Neural progenitor cell (in vitro differentiated cells): Measurements from ENCODE around the gene MYMK. TPM values are rescaled to one million over a fixed set of nuclear protein-coding genes. Genes with fewer than 3 reads are reported as not detected.

ENCODE experiments used
- DNase-seq: peaks from one replicate; pipeline ENCODE4 v3.0.0-alpha.2; 2016; ENCODE audit warnings: low spot score
- H2AFZ ChIP-seq: fragments of 200-600 bp; sonication (generic); replicated peaks from 2 replicates; pipeline ENCODE4 v1.6.1; 2016; ENCODE audit warnings: antibody characterized with exemption
- H3F3A ChIP-seq: fragments of 200-600 bp; sonication (generic); 2 replicates; pipeline ENCODE4 v1.6.1; 2016; ENCODE audit warnings: antibody characterized with exemption, low read depth
- H3K27ac ChIP-seq: fragments of 200-600 bp; sonication (generic); 2 replicates; pipeline ENCODE4 v1.5.1; 2016; ENCODE audit warnings: mild to moderate bottlenecking
- H3K27me3 ChIP-seq: fragments of 200-600 bp; sonication (generic); 2 replicates; pipeline ENCODE4 v1.6.1; 2016; ENCODE audit warnings: mild to moderate bottlenecking, moderate library complexity
- H3K36me3 ChIP-seq: fragments of 200-600 bp; sonication (generic); 2 replicates; pipeline ENCODE4 v1.5.1; 2016
- H3K4me1 ChIP-seq: fragments of 200-600 bp; sonication (generic); 2 replicates; pipeline ENCODE4 v1.6.1; 2016; ENCODE audit warnings: mixed run types
- H3K4me2 ChIP-seq: fragments of 200-600 bp; sonication (generic); 2 replicates; pipeline ENCODE4 v1.6.1; 2016
- H3K4me3 ChIP-seq: fragments of 200-600 bp; sonication (generic); 2 replicates; pipeline ENCODE4 v1.5.1; 2016
- H3K79me2 ChIP-seq: fragments of 200-600 bp; sonication (generic); 2 replicates; pipeline ENCODE4 v1.6.1; 2016; ENCODE audit warnings: low read depth
- H3K9ac ChIP-seq: fragments of 200-600 bp; sonication (generic); 2 replicates; pipeline ENCODE4 v1.6.1; 2016
- H3K9me3 ChIP-seq: fragments of 200-600 bp; sonication (generic); 2 replicates; pipeline ENCODE4 v1.5.1; 2016; ENCODE audit warnings: low read depth
- H4K20me1 ChIP-seq: fragments of 200-600 bp; sonication (generic); 2 replicates; pipeline ENCODE4 v1.6.1; 2016; ENCODE audit warnings: low read depth
- H3K27ac Mint-ChIP-seq: 3 replicates; pipeline ENCODE4 v1.8.0; 2021; ENCODE audit warnings: mixed read lengths
- H3K27me3 Mint-ChIP-seq: 2 replicates; pipeline ENCODE4 v1.8.0; 2022; ENCODE audit warnings: low read depth, mild to moderate bottlenecking, inconsistent platforms, moderate library complexity, mixed read lengths; ENCODE audit not compliant: insufficient read depth
- H3K36me3 Mint-ChIP-seq: 3 replicates; pipeline ENCODE4 v1.8.0; 2021; ENCODE audit warnings: mixed read lengths
- H3K4me1 Mint-ChIP-seq: 3 replicates; pipeline ENCODE4 v1.8.0; 2021; ENCODE audit warnings: mixed read lengths
- H3K4me3 Mint-ChIP-seq: 3 replicates; pipeline ENCODE4 v1.8.0; 2021; ENCODE audit warnings: mild to moderate bottlenecking, moderate library complexity, mixed read lengths
- H3K9me3 Mint-ChIP-seq: 3 replicates; pipeline ENCODE4 v1.8.0; 2020; ENCODE audit warnings: mixed read lengths
- CTCF ChIP-seq: fragments of 200-600 bp; sonication (generic); IDR thresholded peaks from 2 replicates; pipeline ENCODE4 v1.5.1; 2017; ENCODE audit warnings: antibody characterized with exemption, mild to moderate bottlenecking
- EZH2 ChIP-seq: fragments of 200-600 bp; sonication (generic); IDR thresholded peaks from 2 replicates; pipeline ENCODE4 v1.6.1; 2017; ENCODE audit warnings: antibody characterized with exemption, mild to moderate bottlenecking, moderate library complexity
- EZH2phosphoT487 ChIP-seq: fragments of 200-600 bp; sonication (generic); IDR thresholded peaks from 2 replicates; pipeline ENCODE4 v1.6.1; 2017; ENCODE audit warnings: antibody characterized with exemption
- total RNA-seq: library from RNA; depleted of rRNA; stranded (reverse); fragments of >200 nt; gene quantifications from 2 replicates; pipeline ENCODE4 v1.2.3, GENCODE V29; 2015; ENCODE audit warnings: low replicate concordance

The MYMK gene
- total RNA-seq, 1 donor from 2014 or later = not detected

DNA sequence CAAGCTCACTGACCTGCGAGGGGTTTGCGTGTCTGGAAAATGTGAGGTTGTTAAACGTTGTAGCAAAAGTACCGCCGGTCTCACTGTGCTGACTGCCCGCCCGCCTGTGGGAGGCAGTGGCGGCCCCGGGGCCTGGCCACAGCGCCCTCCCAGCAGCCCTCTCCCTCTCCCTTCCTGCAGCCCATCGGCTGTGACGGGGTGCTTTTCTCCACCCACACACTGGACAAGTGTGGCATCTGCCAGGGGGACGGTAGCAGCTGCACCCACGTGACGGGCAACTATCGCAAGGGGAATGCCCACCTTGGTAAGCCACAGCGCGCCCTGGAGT is 15.9 kb upstream of the MYMK start:
- H3K9ac ChIP-seq = no peak overlapping the region
- H3K4me2 ChIP-seq = no peak overlapping the region
- Mint-ChIP-seq H3K36me3 (no peaks in the 10 kb centered on the region), H3K4me3 (no peak overlapping the region), H3K4me1 (peaks cover 16% of the 10 kb centered on the region), H3K9me3 (no peaks in the 10 kb centered on the region), H3K27ac (no peak overlapping the region), H3K27me3 (peaks cover 2% of the 10 kb centered on the region)
- DNase-seq = no peak
- no peaks in the 10 kb centered on the region for H3K36me3 ChIP-seq
- no peaks in the 10 kb centered on the region for H3K9me3 ChIP-seq
- TF ChIP-seq EZH2phosphoT487 (no peak), CTCF (peak; percentile 33)
- H3K4me3 ChIP-seq = no peak overlapping the region
- no peaks in the 10 kb centered on the region for H3K27me3 ChIP-seq
- H3F3A ChIP-seq = no peaks in the 10 kb centered on the region
- H4K20me1 ChIP-seq = no peaks in the 10 kb centered on the region
- no peaks in the 10 kb centered on the region for H3K79me2 ChIP-seq
- H2AFZ ChIP-seq = no peak overlapping the region
- H3K4me1 ChIP-seq = peaks cover 6% of the 10 kb centered on the region
- no peak overlapping the region for H3K27ac ChIP-seq

- Histone ChIP-seq H3K9ac (no peak overlapping the region), H4K20me1 (no peaks in the 10 kb centered on the region), H3K9me3 (no peaks in the 10 kb centered on the region), H3K79me2 (no peaks in the 10 kb centered on the region), H3K27ac (no peak overlapping the region), H2AFZ (no peak overlapping the region), H3K36me3 (no peaks in the 10 kb centered on the region), H3K27me3 (no peaks in the 10 kb centered on the region), H3K4me2 (no peak overlapping the region), H3K4me1 (peaks cover 6% of the 10 kb centered on the region), H3F3A (no peaks in the 10 kb centered on the region), H3K4me3 (no peak overlapping the region)
- Mint-ChIP-seq H3K27ac (no peak overlapping the region), H3K36me3 (no peaks in the 10 kb centered on the region), H3K4me1 (peaks cover 20% of the 10 kb centered on the region), H3K4me3 (no peak overlapping the region), H3K27me3 (peaks cover 2% of the 10 kb centered on the region), H3K9me3 (no peaks in the 10 kb centered on the region)
- no peak for TF ChIP-seq EZH2
- no peak for DNase-seq
Observed at GRCh38 chr9:133539991-133540697, 15.4 kb upstream of the MYMK start.

DNA sequence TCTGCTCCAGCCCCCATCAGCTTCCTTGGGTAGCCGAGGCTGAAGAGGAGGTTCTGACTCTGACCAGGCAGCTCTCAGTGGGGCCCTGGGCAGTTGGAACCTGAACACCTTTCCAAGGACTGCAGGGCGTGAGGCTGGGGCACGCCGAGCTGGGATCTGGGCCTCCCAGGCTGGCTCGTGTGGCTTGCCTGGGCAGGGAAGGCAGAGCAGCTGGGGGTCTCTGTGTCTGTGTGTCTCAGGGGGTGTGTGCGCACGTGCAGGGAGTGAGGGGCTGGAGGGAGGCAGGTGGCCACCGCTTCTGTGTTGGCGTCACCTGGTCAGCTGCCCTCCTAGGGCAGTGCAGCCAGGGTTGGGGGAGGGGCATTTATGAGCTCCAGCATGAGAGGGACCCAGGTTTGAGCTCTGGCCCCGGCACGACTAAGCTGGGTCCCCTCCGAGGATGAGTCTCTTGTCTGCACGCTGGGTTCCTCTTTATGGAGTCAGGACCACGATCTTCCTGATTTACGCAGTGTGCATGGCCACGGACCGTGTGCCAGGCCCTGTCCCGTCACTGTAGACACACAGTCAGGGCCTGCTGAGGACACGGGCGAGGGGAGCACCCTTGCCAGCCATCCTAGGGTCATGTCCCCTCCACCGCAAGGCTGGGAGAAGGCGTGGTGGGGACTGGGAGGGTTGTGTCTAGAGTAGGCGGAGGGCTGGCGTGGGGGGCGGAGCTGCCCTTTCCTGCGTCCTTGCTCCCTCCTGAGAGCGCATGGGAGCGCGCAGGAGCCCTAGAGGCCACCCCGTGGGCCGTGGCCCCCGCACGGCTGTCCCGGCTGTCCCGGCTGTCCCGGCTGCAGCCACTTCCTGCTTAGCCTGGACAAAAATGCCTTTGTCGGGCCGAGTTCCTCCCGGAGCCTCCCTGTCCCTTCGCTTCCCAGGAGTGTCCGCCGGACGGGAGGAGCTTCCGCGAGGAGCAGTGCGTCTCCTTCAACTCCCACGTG is 14.4 kb upstream of the MYMK start:
- Histone ChIP-seq H3K4me2 (peak overlapping the region; percentile 11), H4K20me1 (no peaks in the 10 kb centered on the region), H3K27me3 (peaks cover 10% of the 10 kb centered on the region), H3K4me3 (no peak overlapping the region), H3K9ac (no peak overlapping the region), H3K9me3 (no peaks in the 10 kb centered on the region), H3K36me3 (no peaks in the 10 kb centered on the region), H3F3A (no peaks in the 10 kb centered on the region), H2AFZ (no peak overlapping the region), H3K4me1 (peaks cover 15% of the 10 kb centered on the region), H3K79me2 (no peaks in the 10 kb centered on the region), H3K27ac (no peak overlapping the region)
- peak; percentile 40 for DNase-seq
- Mint-ChIP-seq H3K9me3 (no peaks in the 10 kb centered on the region), H3K27ac (peak overlapping the region; percentile 46), H3K4me3 (no peak overlapping the region), H3K4me1 (peaks cover 21% of the 10 kb centered on the region), H3K36me3 (no peaks in the 10 kb centered on the region), H3K27me3 (peaks cover 2% of the 10 kb centered on the region)
- TF ChIP-seq CTCF = no peak
- no peak for TF ChIP-seq EZH2phosphoT487
- TF ChIP-seq EZH2 = no peak
